GM21447 (cell line): ENCODE measurements around the gene CHRM4.

Experiments used
- ATAC-seq: cut with Tn5 transposase; IDR thresholded peaks from one replicate; pipeline ENCODE4 v1.9.1; 2021; ENCODE audit not compliant: unreplicated experiment

CHRM4 gene

GRCh38 chr11:46391578-46392420 lies at the start of gene CHRM4:
TSS of gene CHRM4 (minus strand) at chr11:46391776. CDS start at chr11:46386557, 5,219 bp downstream.
- ATAC-seq = no peak

- ATAC-seq = no peak
Measured at GRCh38 chr11:46438211-46438610, 46.6 kb upstream of the CHRM4 start.

GRCh38 chr11:46437122-46437689 lies 45.6 kb upstream of the CHRM4 start:
- no peak for ATAC-seq

GRCh38 chr11:46436113-46436512 lies 44.5 kb upstream of the CHRM4 start:
- ATAC-seq = no peak

- no peak for ATAC-seq
Measured at GRCh38 chr11:46435679-46436078, 44.1 kb upstream of the CHRM4 start.

DNA sequence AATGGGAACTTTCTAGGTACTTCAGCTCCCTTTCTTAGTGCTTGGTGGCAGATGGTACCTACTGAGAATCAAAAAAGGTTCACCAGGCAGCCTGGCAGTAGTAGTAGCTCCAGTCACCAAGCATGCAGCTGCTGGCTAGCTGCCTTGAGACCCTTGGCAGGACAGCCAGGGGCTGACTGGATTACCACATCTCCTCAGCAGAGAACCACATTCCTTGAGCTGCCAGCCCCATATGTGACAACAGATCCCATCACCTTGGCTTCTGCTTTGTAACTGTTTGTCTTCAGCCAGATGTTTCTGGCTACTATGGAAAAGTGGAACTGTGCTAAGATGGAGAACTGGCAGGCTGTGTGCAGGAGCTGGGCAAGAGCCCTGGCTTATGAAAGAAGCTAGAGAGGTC lies 39.6 kb upstream of the CHRM4 start:
- ATAC-seq = no peak

DNA sequence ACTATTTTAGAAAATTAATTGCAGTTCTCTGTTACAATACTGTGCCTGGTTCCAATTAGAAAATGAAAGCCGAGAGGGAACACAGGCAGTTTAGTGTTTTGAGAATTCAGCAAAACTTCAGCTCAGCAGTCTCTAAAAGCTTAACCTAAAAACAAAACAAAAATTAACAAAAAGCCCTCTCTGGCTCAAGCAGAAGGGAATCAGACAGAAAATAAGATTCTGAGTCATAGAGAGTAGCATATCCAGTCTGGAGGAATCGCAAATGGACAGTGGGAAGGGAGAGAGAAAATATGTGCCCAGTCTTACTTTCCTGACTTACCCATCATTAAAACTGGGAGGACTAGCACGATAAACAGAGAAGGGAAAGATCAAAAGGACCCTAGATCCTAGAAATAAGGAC lies 38.1 kb upstream of the CHRM4 start:
- ATAC-seq = no peak

- ATAC-seq = no peak
Measured at GRCh38 chr11:46427364-46427763, 35.8 kb upstream of the CHRM4 start.

DNA sequence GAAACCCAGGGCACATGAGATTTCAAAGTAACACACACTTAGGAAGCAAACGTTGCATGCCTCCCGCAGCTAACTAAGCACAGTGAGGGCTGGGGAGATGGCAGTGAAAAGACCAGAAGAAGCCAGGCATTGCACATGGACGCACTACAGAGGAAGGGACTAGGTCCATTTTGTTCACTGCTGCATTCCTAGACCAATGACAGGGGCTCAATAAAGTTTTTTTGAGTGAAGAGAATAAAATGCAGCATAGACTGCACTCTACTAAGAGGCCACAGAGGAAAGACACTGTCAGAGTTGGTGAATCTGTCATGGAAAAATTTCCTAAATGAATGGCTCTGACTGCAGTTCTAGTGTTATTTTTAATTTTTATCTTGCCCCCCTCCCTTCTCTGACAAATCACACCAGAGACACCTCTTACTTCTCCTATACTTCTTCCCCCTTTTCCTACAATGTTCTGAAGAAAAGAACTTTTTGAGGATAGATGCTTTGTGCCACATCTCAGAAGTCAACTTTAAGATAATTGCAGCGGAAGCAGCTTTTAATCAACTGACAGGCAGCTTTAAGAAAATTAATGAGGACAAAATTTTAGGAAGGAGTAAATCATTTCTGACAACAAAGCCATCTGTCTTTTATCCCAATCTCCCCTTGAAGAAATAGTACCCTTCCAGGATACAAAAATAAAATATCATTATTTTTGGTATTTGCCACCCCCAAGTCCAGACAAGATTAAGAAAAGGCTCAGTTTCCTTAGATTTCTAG lies 34.8 kb upstream of the CHRM4 start:
- ATAC-seq = no peak

DNA sequence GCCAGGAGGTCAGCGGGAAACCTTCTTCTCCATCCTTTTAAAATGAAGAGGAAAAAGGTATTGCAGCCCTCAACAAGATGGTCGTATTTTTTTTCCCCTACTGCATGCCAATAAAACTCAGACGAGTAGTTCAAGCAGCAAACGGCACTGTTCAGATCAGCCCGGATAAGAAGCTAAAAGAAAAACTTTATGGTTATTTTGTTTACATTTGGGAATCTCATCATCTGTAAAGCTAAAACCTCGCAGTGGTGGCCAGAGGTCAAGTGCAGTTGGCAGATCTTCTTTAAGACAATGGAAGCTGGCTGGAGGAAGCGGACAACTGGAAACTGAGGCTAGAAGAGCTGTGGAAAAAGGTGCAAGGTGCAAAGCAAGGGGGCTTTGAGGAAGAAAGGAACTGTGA lies 31.0 kb upstream of the CHRM4 start:
- no peak for ATAC-seq

- ATAC-seq = no peak
Measured at GRCh38 chr11:46421257-46421880, 29.8 kb upstream of the CHRM4 start.

- ATAC-seq = no peak
Measured at GRCh38 chr11:46420513-46420912, 28.9 kb upstream of the CHRM4 start.

DNA sequence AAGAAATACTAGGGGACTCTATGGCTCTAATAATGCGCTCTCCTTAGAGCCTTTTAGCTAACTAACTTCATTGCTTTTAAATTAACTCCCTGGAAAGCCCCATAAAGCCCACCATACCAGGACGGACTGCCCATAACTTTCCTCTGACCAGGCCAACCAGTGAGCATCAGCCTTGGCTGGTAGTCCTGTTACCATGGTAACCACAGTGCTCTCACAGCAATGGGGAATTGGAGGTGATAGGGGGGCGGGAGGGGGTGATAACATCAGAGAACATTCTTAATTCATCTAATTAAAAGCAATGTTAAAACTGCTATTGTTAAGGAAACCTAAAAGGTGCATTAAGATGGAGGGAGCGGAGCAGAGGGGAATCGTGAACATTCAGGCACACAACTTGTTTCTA lies 27.2 kb upstream of the CHRM4 start:
- ATAC-seq = no peak

DNA sequence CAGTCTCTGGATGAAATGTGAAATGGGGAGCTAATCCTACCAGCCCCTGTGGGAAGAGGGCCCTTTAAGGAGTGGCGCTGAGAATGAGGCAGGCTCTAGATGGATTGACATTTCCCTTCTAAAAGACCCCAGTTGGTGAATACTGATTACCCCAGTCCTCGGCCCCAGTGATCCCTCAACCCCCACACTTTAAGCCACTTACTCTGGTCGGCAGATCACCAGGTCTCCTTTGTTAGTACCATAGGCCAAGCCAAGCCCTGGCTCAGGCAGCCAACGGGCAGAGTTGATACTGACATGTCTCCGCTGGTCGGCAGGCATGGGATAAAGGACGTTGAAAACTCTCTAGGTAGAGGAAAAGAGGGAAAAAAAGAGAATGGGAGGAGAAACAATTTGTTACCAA lies 26.1 kb upstream of the CHRM4 start:
- no peak for ATAC-seq

- no peak for ATAC-seq
Measured at GRCh38 chr11:46414879-46415278, 23.3 kb upstream of the CHRM4 start.

DNA sequence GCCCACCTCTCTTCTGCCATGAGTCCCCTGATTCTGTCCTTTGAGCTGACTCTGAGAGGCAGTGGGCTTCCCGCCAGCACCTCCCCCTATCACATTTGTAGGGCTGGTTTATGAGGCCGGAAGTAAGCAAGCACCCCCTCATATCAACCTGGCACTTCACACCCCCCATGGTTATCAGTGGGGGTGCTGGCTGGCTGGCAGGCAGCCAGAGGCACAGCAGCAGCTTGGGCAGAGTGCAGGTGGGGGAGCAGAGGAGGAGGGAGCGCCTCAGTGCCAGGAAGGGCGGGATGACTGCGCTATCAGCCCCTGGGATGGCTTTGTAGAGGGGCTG lies 22.9 kb upstream of the CHRM4 start:
- no peak for ATAC-seq

DNA sequence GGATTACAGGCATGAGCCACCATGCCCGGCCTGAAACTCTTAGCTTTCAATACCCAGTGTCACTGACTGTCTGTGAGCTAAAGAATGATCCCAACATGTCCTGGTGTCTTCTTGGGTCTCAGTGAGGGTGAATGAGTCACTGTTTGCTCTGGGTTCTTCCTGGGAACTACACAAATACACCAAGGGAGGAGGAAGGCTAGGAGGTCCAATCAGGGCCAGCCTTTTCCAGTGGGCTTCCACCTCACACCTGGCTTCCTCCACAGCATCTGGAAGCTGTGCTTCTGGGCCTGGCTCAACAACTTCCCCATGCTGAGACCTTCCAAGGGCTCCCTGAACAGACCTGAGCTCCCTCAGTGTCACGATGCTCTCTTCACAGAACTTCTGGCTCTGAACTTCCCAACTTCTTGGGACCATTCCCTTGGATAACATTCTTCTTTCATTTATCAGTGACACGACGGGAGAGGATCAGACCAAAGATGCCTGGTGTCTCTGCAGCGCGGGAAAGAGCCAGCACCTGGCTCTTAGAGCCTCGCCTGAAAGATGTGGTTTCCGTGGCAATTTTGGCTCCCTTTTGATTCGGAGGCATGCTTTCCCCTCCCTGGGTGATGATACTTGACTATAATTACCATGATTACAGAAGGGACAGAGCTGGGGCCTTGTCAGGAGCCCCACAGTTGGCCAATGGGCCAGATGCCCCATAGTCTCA lies 22.3 kb upstream of the CHRM4 start:
- no peak for ATAC-seq

GRCh38 chr11:46410021-46410420 lies 18.4 kb upstream of the CHRM4 start:
- no peak for ATAC-seq

- ATAC-seq = no peak
Measured at GRCh38 chr11:46408407-46408986, 16.9 kb upstream of the CHRM4 start.

- ATAC-seq = no peak
Measured at GRCh38 chr11:46407635-46408034, 16.1 kb upstream of the CHRM4 start.
